ENCODE results near the gene GFOD1. TPM values are rescaled to one million over a fixed set of nuclear protein-coding genes. Genes with fewer than 3 reads are reported as not detected.

The GFOD1 gene
- total RNA-seq, 8 experiments from 2014 or later = 2.8 to 40.0 (median 9.4) TPM

DNA sequence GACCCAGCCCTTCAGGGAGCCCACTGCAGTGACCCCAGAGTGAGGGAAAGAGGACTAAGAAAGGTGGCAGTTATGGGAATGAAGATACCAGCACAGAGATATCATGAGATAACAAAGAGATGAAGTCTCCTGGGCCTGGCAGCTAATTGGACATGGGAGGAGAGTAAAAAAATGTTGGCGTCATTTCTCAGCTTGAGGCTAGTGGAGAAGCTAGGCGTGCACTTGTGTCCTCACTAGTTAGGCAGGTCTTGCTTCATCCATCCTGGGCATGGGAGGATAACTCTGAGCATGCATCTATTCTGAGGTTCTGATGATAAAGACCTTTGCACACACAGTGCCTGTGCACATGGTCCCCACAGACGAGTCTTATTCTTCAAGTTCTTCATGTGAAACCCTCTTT, 4.1 kb upstream of the GFOD1 start:
- in situ Hi-C loops (cut with MboI; ENCODE audit: low pct_unique_long_range_greater_than_20kb in 2 of 9, low sequenced_read_pairs in 9 of 9, unreplicated experiment in 9 of 9) = no loop called here
- 33 to 100% (median 72%) methylated on average over 1 to 3 of the region's 3 CpGs; no CpG with 5 or more reads in 3 of the 10 experiments for WGBS, 10 experiments

DNA sequence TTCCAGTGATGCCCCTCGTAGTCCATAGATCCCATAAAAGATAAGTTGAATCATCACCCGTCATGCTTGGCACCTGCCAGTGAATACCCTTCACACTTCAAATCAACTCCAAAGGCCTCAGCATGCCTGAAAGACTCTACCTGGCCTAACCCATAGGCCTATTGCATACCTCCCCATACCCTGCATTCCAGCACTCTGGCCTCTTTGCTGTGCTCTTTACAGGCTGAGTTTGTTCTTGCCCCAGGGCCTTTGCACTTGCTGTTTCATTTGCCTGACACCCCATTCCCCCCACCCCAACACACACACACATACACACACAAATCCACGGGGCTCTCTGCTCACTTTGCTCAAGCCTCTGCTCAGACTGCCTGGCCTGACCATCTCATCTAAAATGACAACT, 3.0 kb upstream of the GFOD1 start:
- Histone ChIP-seq H3K27ac (no peak overlapping the region), H3K4me3 (no peak overlapping the region), H3K4me1 (replicated peaks in 1 of 2) (peaks cover 3 to 7% of the 10 kb centered on the region in 2 donors)
- in situ Hi-C loops (cut with MboI; ENCODE audit: low pct_unique_long_range_greater_than_20kb in 2 of 9, low sequenced_read_pairs in 9 of 9, unreplicated experiment in 9 of 9) = no loop called here
- 60 to 93% (median 81%) methylated on average over 2 to 3 of the region's 3 CpGs; no CpG with 5 or more reads in 5 of the 10 experiments for WGBS, 10 experiments
- no peak for ATAC-seq (replicated peaks in 6 of 8)

More for the DNA sequence above, 4.1 kb upstream of the GFOD1 start:
- Histone ChIP-seq H3K27ac (no peak overlapping the region), H3K4me3 (no peak overlapping the region), H3K4me1 (replicated peaks in 1 of 2) (peaks cover 13 to 16% of the 10 kb centered on the region in 2 donors)
- ATAC-seq (replicated peaks in 6 of 8) = no peak

DNA sequence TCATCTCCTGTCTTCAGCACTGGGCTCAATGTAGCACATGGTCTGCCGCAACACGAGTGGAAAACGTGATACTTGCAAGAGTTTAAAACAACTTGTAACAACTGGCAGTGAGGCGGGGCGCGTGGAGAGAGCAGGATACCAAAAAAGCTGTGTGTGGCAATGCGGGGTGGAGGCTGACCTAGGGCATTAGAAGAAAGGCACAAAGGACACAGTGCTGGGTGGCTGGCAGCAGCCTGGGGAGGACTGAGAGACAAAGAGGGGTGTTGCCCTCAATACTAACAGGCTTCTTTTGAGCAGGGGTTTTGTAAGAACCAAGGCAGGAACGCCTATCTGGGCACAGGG, 1.5 kb upstream of the GFOD1 start:
- WGBS, 10 experiments = 34 to 100% (median 70%) methylated on average over 1 to 8 of the region's 8 CpGs; no CpG with 5 or more reads in 1 of the 10 experiments
- ATAC-seq (replicated peaks in 6 of 8) = no peak
- in situ Hi-C loops (cut with MboI; ENCODE audit: low pct_unique_long_range_greater_than_20kb in 2 of 9, low sequenced_read_pairs in 9 of 9, unreplicated experiment in 9 of 9) = no loop called here
- H3K4me1 ChIP-seq (replicated peaks in 1 of 2) = peaks cover 13 to 15% of the 10 kb centered on the region in 2 donors
- no peak overlapping the region for H3K27ac ChIP-seq
- no peak overlapping the region for H3K4me3 ChIP-seq

DNA sequence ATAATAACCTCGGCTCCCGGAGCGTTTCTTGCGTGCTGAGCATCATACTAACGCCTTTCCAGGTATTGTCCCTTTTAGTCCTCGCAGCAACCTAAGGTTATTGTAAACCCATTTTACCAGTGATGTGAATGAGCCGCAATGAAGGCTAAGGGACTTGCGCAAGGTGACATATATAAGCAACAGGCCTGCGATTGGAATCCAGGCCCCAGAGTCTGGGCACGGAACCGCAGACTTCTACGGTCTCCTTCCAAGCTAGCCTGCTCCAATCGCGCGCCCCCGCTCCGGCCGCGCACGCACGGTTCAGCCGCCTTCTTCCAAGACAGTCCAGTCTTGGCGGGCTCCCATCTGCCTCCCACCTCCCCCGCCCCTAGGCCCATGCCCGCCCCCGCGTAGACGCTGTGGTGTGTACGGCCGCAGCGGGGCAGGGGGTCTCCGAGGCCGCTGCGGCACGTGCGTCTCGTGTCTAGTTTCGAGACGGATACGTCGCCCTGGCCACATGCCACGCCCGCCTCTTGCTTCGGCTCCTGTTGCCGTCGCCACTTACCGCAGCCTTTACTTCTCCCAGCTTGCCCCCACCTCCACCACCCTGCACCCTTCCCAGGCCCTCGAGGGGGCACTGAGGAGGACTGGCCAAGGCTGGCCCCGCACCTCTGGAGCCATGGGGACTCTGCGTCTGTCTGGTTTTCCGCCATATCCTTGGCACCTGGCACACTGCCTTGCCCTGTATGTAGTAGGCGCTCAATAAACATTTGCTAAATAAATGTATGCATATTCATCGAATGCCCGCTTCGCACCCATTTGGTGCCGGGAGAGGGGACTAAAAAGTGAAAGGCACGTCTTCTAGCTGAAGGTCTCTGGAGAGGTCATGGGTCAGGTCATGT, 855 bp upstream of the GFOD1 start:
- Histone ChIP-seq H3K27ac (peak overlapping the region in 1 of 2 donors; percentile 39), H3K4me1 (replicated peaks in 1 of 2) (peaks cover 13 to 15% of the 10 kb centered on the region in 2 donors), H3K4me3 (peak overlapping the region; percentile 50 to 74 (median 61))
- WGBS, 10 experiments = 0 to 83% (median 36%) methylated on average over 1 to 15 of the region's 57 CpGs; no CpG with 5 or more reads in 4 of the 10 experiments
- in situ Hi-C loops (cut with MboI; ENCODE audit: low pct_unique_long_range_greater_than_20kb in 2 of 9, low sequenced_read_pairs in 9 of 9, unreplicated experiment in 9 of 9) = no loop called here
- peak in 3 of 8 experiments; percentile 7 to 11 (median 8) for ATAC-seq (replicated peaks in 6 of 8)

DNA sequence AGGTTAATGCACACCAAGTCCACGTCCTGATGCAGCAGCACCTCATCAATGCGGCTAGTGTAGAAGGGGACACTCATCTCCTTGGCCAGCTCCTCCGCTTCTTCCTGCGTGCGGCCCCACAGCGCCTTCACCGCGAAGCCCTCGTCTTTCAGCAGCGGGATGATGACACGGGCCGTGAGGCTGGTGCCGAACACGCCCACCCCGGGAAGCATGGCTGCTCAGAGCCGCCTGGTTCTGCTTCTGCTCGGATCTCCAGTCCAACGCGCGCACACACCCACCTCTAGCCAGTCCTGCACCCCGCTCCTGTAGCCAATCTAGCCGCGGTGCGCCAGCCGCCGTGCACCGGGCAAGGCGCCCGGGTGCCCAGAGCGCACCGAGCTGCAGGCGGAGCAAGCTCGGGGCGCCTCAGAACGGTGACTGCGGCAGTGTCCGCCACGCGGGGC, 700 bp downstream of the GFOD1 start:
- 0 to 10% (median 0%) methylated on average over 2 to 6 of the region's 39 CpGs; no CpG with 5 or more reads in 7 of the 10 experiments for whole genome bisulfite sequencing, 10 experiments

DNA sequence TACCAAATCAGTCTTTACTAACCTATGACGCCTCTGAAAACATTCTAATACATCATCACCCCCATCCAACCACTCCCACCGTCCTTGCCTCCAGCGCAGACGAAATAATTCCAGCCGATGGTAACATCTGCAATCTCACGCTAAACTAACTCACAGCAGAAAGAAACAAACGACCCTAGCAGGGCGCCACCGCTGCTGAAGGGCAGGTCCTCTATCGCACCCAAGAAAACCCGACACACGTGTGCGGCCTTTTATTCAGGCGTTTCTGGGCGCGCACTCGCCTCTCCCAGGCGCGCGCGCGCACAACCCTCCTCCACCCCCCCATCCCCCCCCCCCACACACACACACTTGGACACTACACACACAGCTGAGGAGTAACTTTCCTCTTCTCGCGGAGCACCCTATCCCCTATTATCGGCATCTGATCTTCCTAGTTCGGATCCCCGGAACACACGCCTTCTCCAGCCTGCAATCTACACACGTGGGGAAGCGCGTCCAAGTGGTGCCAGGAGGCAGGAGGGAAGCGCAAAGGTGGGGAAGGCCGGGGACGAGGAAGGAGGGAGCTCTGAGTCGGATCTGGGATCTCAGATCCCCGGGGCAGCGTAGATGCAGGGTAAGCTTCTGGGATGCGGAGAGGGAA, 1.4 kb downstream of the GFOD1 start:
- ATAC-seq (replicated peaks in 6 of 8) = peak; percentile 2 to 17 (median 6)
- in situ Hi-C loops (cut with MboI; ENCODE audit: low pct_unique_long_range_greater_than_20kb in 2 of 9, low sequenced_read_pairs in 9 of 9, unreplicated experiment in 9 of 9) = no loop called here
- Histone ChIP-seq H3K4me1 (replicated peaks in 1 of 2) (peaks cover 13 to 15% of the 10 kb centered on the region in 2 donors), H3K4me3 (peak overlapping the region; percentile 50 to 74 (median 61)), H3K27ac (no peak overlapping the region)
- 0 to 4% (median 0%) methylated on average over 1 to 10 of the region's 38 CpGs; no CpG with 5 or more reads in 5 of the 10 experiments for whole genome bisulfite sequencing, 10 experiments

More for the DNA sequence above, 700 bp downstream of the GFOD1 start:
- in situ Hi-C loops (cut with MboI; ENCODE audit: low pct_unique_long_range_greater_than_20kb in 2 of 9, low sequenced_read_pairs in 9 of 9, unreplicated experiment in 9 of 9) = no loop called here
- peak; percentile 19 to 31 (median 26) for ATAC-seq (replicated peaks in 6 of 8)
- Histone ChIP-seq H3K27ac (peak overlapping the region; percentile 48 to 73), H3K4me1 (replicated peaks in 1 of 2) (peaks cover 13 to 15% of the 10 kb centered on the region in 2 donors), H3K4me3 (peak overlapping the region; percentile 50 to 74 (median 61))

DNA sequence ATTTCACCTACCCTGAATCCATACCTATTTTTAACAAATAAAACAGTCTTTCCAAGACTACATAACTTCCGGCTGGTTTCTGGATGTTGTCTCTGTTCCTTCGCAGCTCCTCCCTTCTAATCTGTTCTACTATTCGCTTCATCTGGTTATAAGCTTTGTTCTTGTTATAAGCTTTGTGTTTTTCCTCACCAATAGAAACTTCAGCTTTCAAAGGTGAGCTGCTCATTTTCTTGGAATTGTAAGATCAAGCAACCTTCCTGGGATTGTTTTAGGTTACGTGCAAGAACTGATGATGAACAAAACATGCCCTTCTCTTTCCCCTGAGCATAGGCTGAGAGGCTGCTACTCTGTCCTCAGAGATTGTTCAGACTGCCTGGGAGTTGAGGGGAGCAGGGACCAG, 2.1 kb downstream of the GFOD1 start:
- Histone ChIP-seq H3K4me3 (peak overlapping the region; percentile 50 to 74 (median 61)), H3K27ac (no peak overlapping the region), H3K4me1 (replicated peaks in 1 of 2) (peaks cover 13 to 15% of the 10 kb centered on the region in 2 donors)
- 20 to 95% (median 50%) methylated on average over 1 to 4 of the region's 4 CpGs; no CpG with 5 or more reads in 3 of the 10 experiments for WGBS, 10 experiments
- no peak for ATAC-seq (replicated peaks in 6 of 8)
- in situ Hi-C loops (cut with MboI; ENCODE audit: low pct_unique_long_range_greater_than_20kb in 2 of 9, low sequenced_read_pairs in 9 of 9, unreplicated experiment in 9 of 9) = no loop called here

DNA sequence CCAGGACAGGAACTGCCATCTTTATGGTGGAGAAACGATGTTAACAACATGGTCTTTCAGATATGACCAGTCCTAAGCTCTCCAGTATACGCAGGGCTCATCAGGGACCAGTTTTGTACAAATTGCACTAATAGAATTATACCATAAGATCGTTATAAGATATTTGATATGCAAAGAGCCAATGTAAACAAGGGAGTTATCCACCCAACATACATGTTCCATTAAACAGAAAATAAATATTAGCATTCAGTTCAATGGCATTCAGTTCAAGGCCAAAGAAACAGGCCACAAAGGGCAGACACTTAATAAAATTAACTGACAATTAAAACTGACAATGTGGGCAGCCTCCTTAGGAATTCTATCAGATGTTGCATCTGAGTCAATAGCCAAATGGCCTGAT, 2.6 kb downstream of the GFOD1 start:
- H3K4me1 ChIP-seq (replicated peaks in 1 of 2) = peaks cover 13 to 15% of the 10 kb centered on the region in 2 donors
- ATAC-seq (replicated peaks in 6 of 8) = no peak
- H3K27ac ChIP-seq = no peak overlapping the region
- 61 to 100% (median 82%) methylated on average over 1 to 3 of the region's 3 CpGs for WGBS, 10 experiments
- in situ Hi-C loops (cut with MboI; ENCODE audit: low pct_unique_long_range_greater_than_20kb in 2 of 9, low sequenced_read_pairs in 9 of 9, unreplicated experiment in 9 of 9) = no loop called here
- peak overlapping the region; percentile 50 to 74 (median 61) for H3K4me3 ChIP-seq

DNA sequence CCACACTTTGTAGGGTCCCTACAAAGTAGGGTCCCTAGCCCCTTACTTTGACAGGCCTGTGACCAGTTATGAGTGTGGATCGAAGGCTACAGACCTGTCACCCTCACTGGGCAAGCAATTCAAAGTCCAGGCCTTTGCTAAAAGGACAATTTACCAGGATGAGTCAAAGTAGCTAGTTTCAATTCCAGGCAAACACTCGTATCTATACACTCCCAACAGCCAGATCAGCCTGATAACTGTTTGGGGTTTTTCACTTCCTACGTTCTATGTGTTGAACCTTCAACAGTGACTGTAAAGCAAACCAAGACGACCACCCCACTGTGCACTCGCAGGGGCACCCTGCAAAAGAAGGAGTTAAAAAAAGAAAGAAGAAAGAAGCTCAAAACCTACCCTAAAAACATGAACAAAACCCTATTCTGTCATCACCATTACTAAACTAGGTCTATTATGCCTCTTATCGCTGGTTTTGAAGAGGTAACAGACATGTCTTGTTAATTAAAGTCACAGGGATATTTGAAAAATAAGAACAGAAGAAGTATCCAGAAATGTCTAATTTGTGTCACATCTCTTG, 3.2 kb downstream of the GFOD1 start:
- peaks cover 13 to 15% of the 10 kb centered on the region in 2 donors for H3K4me1 ChIP-seq (replicated peaks in 1 of 2)
- no peak for ATAC-seq (replicated peaks in 6 of 8)
- WGBS, 10 experiments = 81 to 100% (median 89%) methylated on average over 1 to 5 of the region's 6 CpGs; no CpG with 5 or more reads in 2 of the 10 experiments
- H3K27ac ChIP-seq = no peak overlapping the region
- in situ Hi-C loops (cut with MboI; ENCODE audit: low pct_unique_long_range_greater_than_20kb in 2 of 9, low sequenced_read_pairs in 9 of 9, unreplicated experiment in 9 of 9) = no loop called here
- H3K4me3 ChIP-seq = peak overlapping the region; percentile 50 to 74 (median 61)

DNA sequence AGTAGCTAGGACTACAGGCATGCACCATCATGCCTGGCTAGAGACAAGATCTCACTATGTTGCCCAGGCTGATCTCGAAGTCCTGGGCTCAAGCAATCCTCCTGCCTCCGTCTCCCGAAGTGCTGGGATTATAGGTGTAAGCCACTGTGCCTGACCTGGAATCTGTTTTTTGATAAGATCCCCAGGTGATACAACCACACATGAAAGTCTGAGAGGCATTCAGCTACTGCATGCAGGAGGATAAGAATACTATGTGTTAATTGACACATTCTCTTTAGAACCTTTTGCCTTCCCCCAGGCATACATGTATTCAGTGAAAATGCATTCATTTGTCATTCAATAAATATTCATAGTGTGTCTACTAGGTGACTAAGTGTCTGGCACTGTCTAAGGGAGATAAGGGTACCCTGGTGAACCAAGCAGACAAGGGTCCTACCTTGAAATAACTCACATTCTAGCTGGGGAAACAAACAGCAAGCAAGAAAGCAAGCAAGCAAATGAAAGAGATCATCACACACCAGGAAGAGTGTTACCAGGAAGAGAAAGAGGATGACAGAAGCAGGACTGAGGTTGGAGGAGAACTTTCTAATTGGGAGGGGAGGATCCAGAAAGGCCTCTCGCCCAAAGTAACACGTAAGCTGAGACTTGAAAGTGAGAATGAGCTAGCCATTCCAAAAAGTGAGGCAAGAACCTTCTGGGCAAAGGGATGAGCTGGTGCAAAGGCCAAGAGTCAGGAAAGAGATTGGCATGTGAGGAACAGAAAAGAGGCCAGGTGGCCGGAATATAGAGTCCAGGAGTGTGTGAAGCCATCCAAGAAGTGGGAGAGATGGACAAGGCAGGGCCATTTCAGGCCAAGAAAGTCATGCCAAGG, 6.5 kb downstream of the GFOD1 start:
- WGBS, 10 experiments = 31 to 100% (median 82%) methylated on average over 1 to 6 of the region's 6 CpGs; no CpG with 5 or more reads in 1 of the 10 experiments
- Histone ChIP-seq H3K27ac (no peak overlapping the region), H3K4me1 (replicated peaks in 1 of 2) (peaks cover 15 to 17% of the 10 kb centered on the region in 2 donors), H3K4me3 (no peak overlapping the region)
- in situ Hi-C loops (cut with MboI; ENCODE audit: low pct_unique_long_range_greater_than_20kb in 2 of 9, low sequenced_read_pairs in 9 of 9, unreplicated experiment in 9 of 9) = no loop called here
- peak in 4 of 8 experiments; percentile 36 to 97 (median 94) for ATAC-seq (replicated peaks in 6 of 8)

DNA sequence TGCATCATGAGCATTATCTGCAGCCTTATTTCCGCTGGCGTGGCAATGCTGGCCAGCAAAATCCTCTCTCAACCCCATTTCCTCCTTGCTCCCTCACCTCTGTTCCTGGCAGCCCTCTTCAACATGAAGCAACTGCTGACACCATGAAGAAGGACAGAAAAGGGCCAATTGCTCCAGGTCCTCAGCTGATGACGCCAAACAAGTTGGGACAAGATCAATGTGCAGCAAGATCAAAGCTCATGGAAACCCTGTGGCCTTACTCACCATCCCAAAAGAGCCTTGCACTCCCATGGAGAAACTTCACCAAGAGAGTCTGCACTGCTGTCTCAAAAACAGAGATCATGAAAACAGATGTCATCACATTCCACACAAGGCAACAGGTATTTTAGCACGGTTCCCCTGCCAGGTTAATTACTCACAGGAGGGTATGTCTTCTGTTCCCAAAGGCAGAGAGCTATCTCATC, 7.4 kb downstream of the GFOD1 start:
- in situ Hi-C loops (cut with MboI; ENCODE audit: low pct_unique_long_range_greater_than_20kb in 2 of 9, low sequenced_read_pairs in 9 of 9, unreplicated experiment in 9 of 9) = no loop called here
- Histone ChIP-seq H3K27ac (no peak overlapping the region), H3K4me1 (replicated peaks in 1 of 2) (peaks cover 9 to 14% of the 10 kb centered on the region in 2 donors), H3K4me3 (no peak overlapping the region)
- no peak for ATAC-seq (replicated peaks in 6 of 8)
- 57 to 100% (median 92%) methylated on average over 1 to 4 of the region's 4 CpGs; no CpG with 5 or more reads in 4 of the 10 experiments for WGBS, 10 experiments

DNA sequence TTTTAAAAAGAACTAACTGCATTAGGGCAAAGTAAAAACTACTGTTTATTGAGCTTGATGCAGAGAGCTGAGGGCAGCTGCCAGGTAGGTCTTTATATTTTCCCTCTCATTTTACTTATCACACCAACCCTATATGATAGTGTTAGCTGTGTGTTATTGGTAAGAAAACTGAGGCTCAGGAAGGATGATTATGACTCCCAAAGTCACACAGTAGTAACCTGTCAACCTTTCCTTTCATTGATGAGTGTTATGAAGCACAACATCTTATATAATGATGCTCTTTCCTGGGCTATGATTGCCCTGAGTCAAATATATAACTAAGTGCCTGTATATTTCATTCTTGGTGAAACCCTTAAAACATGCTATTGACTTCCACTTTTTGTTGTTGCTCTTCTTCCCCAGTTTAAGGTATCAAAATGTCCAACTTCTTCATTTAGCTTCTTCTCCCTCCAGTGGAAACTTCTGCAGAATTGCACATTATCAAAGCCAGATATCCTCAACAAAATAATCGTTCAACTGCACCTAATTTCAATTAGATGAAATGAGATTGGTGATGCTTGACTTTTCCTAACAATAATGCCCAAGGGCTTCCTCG, 8.1 kb downstream of the GFOD1 start:
- 50 to 100% (median 78%) methylated on average over 1 to 2 of the region's 2 CpGs; no CpG with 5 or more reads in 3 of the 10 experiments for WGBS, 10 experiments
- Histone ChIP-seq H3K4me3 (no peak overlapping the region), H3K4me1 (replicated peaks in 1 of 2) (peaks cover 2 to 7% of the 10 kb centered on the region in 2 donors), H3K27ac (no peak overlapping the region)
- ATAC-seq (replicated peaks in 6 of 8) = no peak
- in situ Hi-C loops (cut with MboI; ENCODE audit: low pct_unique_long_range_greater_than_20kb in 2 of 9, low sequenced_read_pairs in 9 of 9, unreplicated experiment in 9 of 9) = no loop called here
